Stomach (tissue), 9 donors: Measurements from ENCODE around the gene AZIN2. TPM values are rescaled to one million over a fixed set of nuclear protein-coding genes. Genes with fewer than 3 reads are reported as not detected.

ENCODE experiments used
- DNase-seq, 2 donors: peaks; one replicate each; pipeline versions ENCODE4 v3.0.0 to v3.0.0-alpha.2; 2013 to 2019
- H3K27ac ChIP-seq, 5 donors: fragments of 200-600 bp in 4 of 5; sonication (generic) in 4 of 5; one replicate each; pipeline ENCODE4 v1.5.1; 2013 to 2019; ENCODE audit warnings: mild to moderate bottlenecking in 1 of 5, moderate library complexity in 1 of 5
- H3K27me3 ChIP-seq, 3 donors: fragments of 200-600 bp; sonication (generic); one replicate each; pipeline ENCODE4 v1.5.1; 2017 to 2019; ENCODE audit warnings: mixed run types in 1 of 3
- H3K36me3 ChIP-seq, 4 donors: fragments of 200-600 bp; sonication (generic); 1 replicate in 3 of 4; 2 replicates in 1 of 4; pipeline ENCODE4 v1.5.1; 2016 to 2019
- H3K4me1 ChIP-seq, 4 donors: fragments of 200-600 bp; sonication (generic); one replicate each; pipeline ENCODE4 v1.5.1; 2016 to 2019
- H3K4me3 ChIP-seq, 4 donors: fragments of 200-600 bp; sonication (generic) in 3 of 4; one replicate each; pipeline ENCODE4 v1.5.1; 2016 to 2019; ENCODE audit warnings: mild to moderate bottlenecking in 1 of 4
- H3K9me3 ChIP-seq, 4 donors: fragments of 200-600 bp; sonication (generic); one replicate each; pipeline ENCODE4 v1.5.1; 2016 to 2019
- EP300 ChIP-seq: sonication (generic); formaldehyde crosslinking; IDR thresholded peaks from one replicate; pipeline ENCODE4 v1.6.1; 2017; ENCODE audit warnings: antibody characterized with exemption
- POLR2A ChIP-seq, 4 donors: fragments of 450-650 bp; IDR thresholded peaks; one replicate each; pipeline ENCODE4 v1.6.1; 2016; ENCODE audit warnings: antibody characterized with exemption in 4 of 4, control low read depth in 2 of 4, mild to moderate bottlenecking in 1 of 4, moderate library complexity in 1 of 4
- POLR2AphosphoS5 ChIP-seq, 3 donors: sonication (generic); formaldehyde crosslinking; IDR thresholded peaks; one replicate each; pipeline ENCODE4 v1.6.1; 2016; ENCODE audit warnings: antibody characterized with exemption in 3 of 3
- WGBS, 5 donors: extraction: QIAGEN DNeasy Blood & Tissue Kit in 3 of 5; methylation state at CpG; one replicate each; pipeline versions ENCODE4 v1.1.5 to v1.1.7; 2013 to 2018; 5-methylcytosine and 5-hydroxymethylcytosine counted together
- intact Hi-C: fragments of 100-400 bp; cut with DNase I; formaldehyde crosslinking; loops from one replicate; pipeline ENCODE4 v1.15.1; 2023; ENCODE audit warnings: low total_unique reads
- polyA plus RNA-seq, 3 donors: library from polyadenylated mRNA; stranded (reverse); fragments of 200-250 nt; gene quantifications; one replicate each; pipeline ENCODE4 v1.2.3, GENCODE V29; 2013
- total RNA-seq, 5 donors: library from RNA; depleted of rRNA; stranded (reverse); fragments of >200 nt; gene quantifications; one replicate each; pipeline versions ENCODE4 v1.1.0 to v1.2.3, GENCODE V29; 2014 to 2016
- TF ChIP-seq, protein P1 (sequence below), 7 experiments: fragments of 450-650 bp in 4 of 7; fragments of 200-600 bp in 3 of 7; sonication (generic) in 3 of 7; IDR thresholded peaks; one replicate each; pipeline ENCODE4 v1.5.1; 2016 to 2019; ENCODE audit warnings: antibody characterized with exemption in 7 of 7, control low read depth in 2 of 7, mild to moderate bottlenecking in 1 of 7
- donor health status: healthy with polysubstance abuse.
- donor health status: Bipolar disorder and iron deficiency.
- donor health status: healthy.

AZIN2 gene
- total and polyA plus RNA-seq, 8 donors = 0.61 to 39.7 (median 2.0) TPM; not detected in 1

DNA sequence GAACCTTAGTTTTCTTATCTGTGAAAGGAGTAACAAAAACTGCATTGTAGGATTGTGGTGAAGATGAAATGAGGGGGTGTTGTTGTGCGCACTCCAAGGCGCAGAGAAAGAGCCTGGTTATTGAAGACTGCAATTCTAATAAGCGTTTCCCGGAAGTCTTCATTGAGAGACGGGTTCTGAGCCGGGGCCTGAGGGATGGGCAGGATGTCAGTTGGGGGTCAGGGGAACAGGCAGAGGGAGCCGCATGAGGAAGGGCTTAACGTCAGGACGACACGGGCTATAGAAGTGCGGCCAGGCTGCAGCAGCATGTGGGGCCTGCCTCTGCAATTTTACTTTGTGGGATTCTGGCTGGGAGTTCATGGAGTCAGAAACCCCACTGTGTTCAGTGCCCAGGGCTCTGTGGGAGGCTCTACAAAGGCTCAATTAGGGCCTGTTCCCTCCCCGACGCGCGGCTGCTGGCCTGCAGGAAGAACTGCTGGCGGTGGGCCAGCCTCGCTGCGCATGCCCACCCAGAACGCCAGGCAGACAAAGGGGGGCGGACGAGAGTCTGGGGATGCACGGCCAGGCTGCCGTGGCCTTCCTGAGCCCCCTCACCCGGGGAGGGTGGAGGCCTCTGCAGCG lies 80.2 kb downstream of the AZIN2 start:
- H3K27ac ChIP-seq = no peak overlapping the region
- H3K27me3 ChIP-seq = no peaks in the 10 kb centered on the region
- no peak overlapping the region for H3K4me3 ChIP-seq

DNA sequence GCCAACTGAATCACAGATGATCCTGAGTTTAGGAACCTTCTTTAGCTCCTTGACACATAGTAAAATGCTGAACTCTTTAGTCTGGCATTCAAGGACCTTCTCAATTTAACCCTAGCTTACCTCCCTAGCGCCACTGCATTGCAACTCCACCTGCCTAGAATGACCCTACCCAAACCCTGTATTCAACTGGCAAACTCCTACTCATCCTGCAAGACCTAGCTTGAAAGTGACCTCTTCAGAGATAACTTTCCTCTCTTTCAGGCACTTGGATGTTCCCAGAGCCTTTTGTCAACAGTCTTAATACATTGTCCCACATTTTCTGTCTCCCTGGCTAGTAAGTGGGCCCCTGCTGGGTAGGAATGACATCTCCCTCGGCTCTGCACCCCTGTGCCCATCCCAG lies 81.2 kb downstream of the AZIN2 start:
- peaks cover 0 to 11% (median 6%) of the 10 kb centered on the region in 4 donors for H3K4me1 ChIP-seq
- H3K27ac ChIP-seq = no peak overlapping the region
- WGBS, 5 donors = 91 to 98% (median 94%) methylated on average over 2 of the region's 2 CpGs
- no peak overlapping the region for H3K4me3 ChIP-seq
- H3K36me3 ChIP-seq = peaks cover 0 to 64% (median 46%) of the 10 kb centered on the region in 4 donors
- H3K27me3 ChIP-seq = no peaks in the 10 kb centered on the region
- intact Hi-C loops = no loop called here
- TF ChIP-seq EP300 (no peak), POLR2AphosphoS5 (IDR thresholded peaks at IDR 0.05) (no peak), POLR2A (IDR thresholded peaks at IDR 0.05) (no peak)
- TF ChIP-seq, protein P1, sequence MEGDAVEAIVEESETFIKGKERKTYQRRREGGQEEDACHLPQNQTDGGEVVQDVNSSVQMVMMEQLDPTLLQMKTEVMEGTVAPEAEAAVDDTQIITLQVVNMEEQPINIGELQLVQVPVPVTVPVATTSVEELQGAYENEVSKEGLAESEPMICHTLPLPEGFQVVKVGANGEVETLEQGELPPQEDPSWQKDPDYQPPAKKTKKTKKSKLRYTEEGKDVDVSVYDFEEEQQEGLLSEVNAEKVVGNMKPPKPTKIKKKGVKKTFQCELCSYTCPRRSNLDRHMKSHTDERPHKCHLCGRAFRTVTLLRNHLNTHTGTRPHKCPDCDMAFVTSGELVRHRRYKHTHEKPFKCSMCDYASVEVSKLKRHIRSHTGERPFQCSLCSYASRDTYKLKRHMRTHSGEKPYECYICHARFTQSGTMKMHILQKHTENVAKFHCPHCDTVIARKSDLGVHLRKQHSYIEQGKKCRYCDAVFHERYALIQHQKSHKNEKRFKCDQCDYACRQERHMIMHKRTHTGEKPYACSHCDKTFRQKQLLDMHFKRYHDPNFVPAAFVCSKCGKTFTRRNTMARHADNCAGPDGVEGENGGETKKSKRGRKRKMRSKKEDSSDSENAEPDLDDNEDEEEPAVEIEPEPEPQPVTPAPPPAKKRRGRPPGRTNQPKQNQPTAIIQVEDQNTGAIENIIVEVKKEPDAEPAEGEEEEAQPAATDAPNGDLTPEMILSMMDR (IDR thresholded peaks at IDR 0.05) = no peak
- H3K9me3 ChIP-seq = no peaks in the 10 kb centered on the region
- DNase-seq = no peak

More for the DNA sequence above, 80.2 kb downstream of the AZIN2 start:
- intact Hi-C loops = no loop called here
- H3K36me3 ChIP-seq = peaks cover 0 to 56% (median 49%) of the 10 kb centered on the region in 4 donors
- peaks cover 2 to 15% (median 9%) of the 10 kb centered on the region in 4 donors for H3K4me1 ChIP-seq
- DNase-seq = peak in 1 of 2 donors; percentile 91
- 39 to 66% (median 63%) methylated on average over 22 to 25 of the region's 25 CpGs for WGBS, 5 donors
- no peaks in the 10 kb centered on the region for H3K9me3 ChIP-seq
- no peak for TF ChIP-seq POLR2A (IDR thresholded peaks at IDR 0.05)
- TF ChIP-seq POLR2AphosphoS5 (IDR thresholded peaks at IDR 0.05) = no peak
- TF ChIP-seq, protein P1 (IDR thresholded peaks at IDR 0.05) = no peak
- TF ChIP-seq EP300 = no peak

DNA sequence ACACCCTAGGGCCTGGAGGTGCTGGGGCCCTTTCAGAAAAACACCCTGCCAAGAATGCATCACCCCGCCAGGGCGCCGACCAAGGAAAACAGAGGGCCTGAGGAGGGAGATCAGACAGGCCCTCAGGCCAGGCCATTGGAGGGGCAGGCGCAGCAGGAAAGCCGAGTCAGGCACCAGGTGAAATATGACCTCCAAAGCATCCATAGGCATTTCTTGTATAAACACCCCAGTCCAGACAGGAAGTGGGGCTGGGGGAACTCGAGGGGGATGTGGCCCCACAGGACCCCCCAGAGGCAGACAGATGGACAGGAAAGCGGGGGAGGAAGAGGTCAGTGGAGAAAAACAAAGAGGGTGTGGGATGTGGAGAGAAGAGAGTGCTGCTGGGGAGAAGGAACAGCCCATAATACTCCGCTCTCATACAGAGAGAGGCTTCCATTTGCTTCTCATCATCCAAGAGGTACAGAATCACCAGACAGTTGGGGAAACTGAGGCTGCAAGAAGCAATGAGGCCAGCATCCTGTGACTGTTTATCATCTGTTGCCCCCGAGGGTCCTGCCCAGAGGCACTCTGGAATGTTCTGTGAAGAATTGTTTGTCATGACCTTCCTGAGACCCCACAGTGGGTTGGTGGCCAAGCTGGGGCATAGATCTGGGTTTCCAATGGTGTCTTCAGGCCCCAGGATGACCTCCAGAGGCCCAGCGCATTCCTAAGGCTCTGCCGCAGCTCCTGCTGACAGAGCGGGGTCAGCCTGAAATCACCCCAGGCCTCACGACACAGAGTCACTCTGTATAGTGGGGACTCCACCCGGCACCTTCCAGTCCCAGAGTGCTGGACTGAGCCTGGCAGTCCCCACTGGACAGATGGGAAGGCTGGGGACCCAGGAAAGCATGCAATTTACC lies 82.9 kb downstream of the AZIN2 start:
- no peak overlapping the region for H3K4me3 ChIP-seq
- H3K27me3 ChIP-seq = no peaks in the 10 kb centered on the region
- peak in 1 of 2 donors; percentile 49 for DNase-seq
- TF ChIP-seq, protein P1 (IDR thresholded peaks at IDR 0.05) = no peak
- TF ChIP-seq EP300 (no peak), POLR2AphosphoS5 (IDR thresholded peaks at IDR 0.05) (no peak), POLR2A (IDR thresholded peaks at IDR 0.05) (no peak)
- H3K27ac ChIP-seq = no peak overlapping the region
- WGBS, 5 donors = 68 to 81% (median 75%) methylated on average over 13 to 14 of the region's 14 CpGs
- peaks cover 0 to 11% (median 6%) of the 10 kb centered on the region in 4 donors for H3K4me1 ChIP-seq
- H3K9me3 ChIP-seq = no peaks in the 10 kb centered on the region
- peaks cover 0 to 64% (median 38%) of the 10 kb centered on the region in 4 donors for H3K36me3 ChIP-seq
- intact Hi-C loops = no loop called here

DNA sequence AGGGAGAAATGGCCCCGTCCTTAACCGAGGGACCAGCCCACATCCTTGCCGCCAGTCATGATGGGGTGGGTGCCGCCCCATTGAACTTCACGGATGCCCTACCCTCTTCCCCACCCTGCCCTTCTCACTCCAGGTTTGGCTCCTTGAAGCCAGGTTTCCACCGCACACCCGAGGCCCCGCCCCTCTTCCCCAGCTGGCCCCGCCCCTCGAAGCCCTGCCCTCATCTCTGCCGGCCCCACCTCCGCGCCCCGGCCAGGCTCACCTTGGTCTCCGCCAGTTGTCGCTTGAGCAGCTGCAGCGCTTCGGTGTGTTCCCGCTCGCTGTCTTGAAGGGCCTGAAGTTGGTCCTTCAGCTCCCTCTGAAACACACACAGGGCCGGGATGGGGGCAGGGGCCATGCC lies 84.3 kb downstream of the AZIN2 start:
- intact Hi-C loops = no loop called here
- no peak overlapping the region for H3K4me3 ChIP-seq
- no peaks in the 10 kb centered on the region for H3K27me3 ChIP-seq
- H3K27ac ChIP-seq = no peak overlapping the region
- H3K36me3 ChIP-seq = peaks cover 0 to 54% (median 28%) of the 10 kb centered on the region in 4 donors
- no peaks in the 10 kb centered on the region for H3K9me3 ChIP-seq
- peaks cover 0 to 11% (median 6%) of the 10 kb centered on the region in 4 donors for H3K4me1 ChIP-seq
- 84 to 91% (median 87%) methylated on average over 20 to 21 of the region's 21 CpGs for WGBS, 5 donors
- DNase-seq = no peak
- TF ChIP-seq, protein P1 (IDR thresholded peaks at IDR 0.05) = no peak
- TF ChIP-seq POLR2A (IDR thresholded peaks at IDR 0.05) = no peak
- no peak for TF ChIP-seq EP300
- TF ChIP-seq POLR2AphosphoS5 (IDR thresholded peaks at IDR 0.05) = no peak
